Activated B cell treated with CpG ODN at 0.5 μM for 24 hours (primary cell): Measurements from ENCODE around the gene CDK11A. TPM values are rescaled to one million over a fixed set of nuclear protein-coding genes. Genes with fewer than 3 reads are reported as not detected.
A peak's percentile ranks its signal among the peaks of the same experiment; 100 is the strongest.
"Not testable (repeated sequence)": the region's sequence is repeated elsewhere in the genome, so short reads cannot be mapped to it uniquely, and the experiment has no call there.

Source experiments
- ATAC-seq: fragments of 200-7000 bp; cut with Tn5 transposase; one replicate; pipeline ENCODE4 v1.10.0; 2021; ENCODE audit warnings: low read depth, mild to moderate bottlenecking, moderate library complexity
- CTCF ChIA-PET: fragments of 350-600 bp; sonication (Branson Sonifier 250); formaldehyde crosslinking; loops from one replicate; lab custom pipeline; 2021; ENCODE audit warnings: antibody characterized with exemption; lab: Charles Lee
- POLR2A ChIA-PET: fragments of 350-600 bp; sonication (Branson Sonifier 250); formaldehyde crosslinking; loops from one replicate; lab custom pipeline; 2021; ENCODE audit warnings: antibody characterized with exemption; lab: Charles Lee
- DNase-seq: peaks from one replicate; pipeline ENCODE4 v3.0.0; 2022
- H3K27ac Mint-ChIP-seq: one replicate; pipeline ENCODE4 v1.8.0; 2020; ENCODE audit warnings: mixed read lengths
- H3K27me3 Mint-ChIP-seq: one replicate; pipeline ENCODE4 v1.8.0; 2021; ENCODE audit warnings: mixed read lengths
- H3K36me3 Mint-ChIP-seq: one replicate; pipeline ENCODE4 v1.8.0; 2021; ENCODE audit warnings: low read depth, mixed read lengths
- H3K4me1 Mint-ChIP-seq: one replicate; pipeline ENCODE4 v1.8.0; 2021; ENCODE audit warnings: mixed read lengths
- H3K4me3 Mint-ChIP-seq: one replicate; pipeline ENCODE4 v1.8.0; 2020; ENCODE audit warnings: mild to moderate bottlenecking, mixed read lengths
- H3K9me3 Mint-ChIP-seq: one replicate; pipeline ENCODE4 v1.8.0; 2020; ENCODE audit warnings: mixed read lengths
- intact Hi-C: fragments of 100-400 bp; cut with micrococcal nuclease; formaldehyde crosslinking; loops from one replicate; pipeline ENCODE4 v1.15.1; 2024
- total RNA-seq: library from RNA; stranded (reverse); gene quantifications from 2 replicates; pipeline ENCODE4 v1.2.3, GENCODE V29; 2022
- TF ChIP-seq, protein P1 (sequence below): fragments of 200-600 bp; IDR thresholded peaks from one replicate; pipeline ENCODE4 v1.8.0; 2022; ENCODE audit warnings: antibody characterized with exemption, mild to moderate bottlenecking

CDK11A gene
- total RNA-seq, 1 donor from 2014 or later = 58.9 TPM

DNA sequence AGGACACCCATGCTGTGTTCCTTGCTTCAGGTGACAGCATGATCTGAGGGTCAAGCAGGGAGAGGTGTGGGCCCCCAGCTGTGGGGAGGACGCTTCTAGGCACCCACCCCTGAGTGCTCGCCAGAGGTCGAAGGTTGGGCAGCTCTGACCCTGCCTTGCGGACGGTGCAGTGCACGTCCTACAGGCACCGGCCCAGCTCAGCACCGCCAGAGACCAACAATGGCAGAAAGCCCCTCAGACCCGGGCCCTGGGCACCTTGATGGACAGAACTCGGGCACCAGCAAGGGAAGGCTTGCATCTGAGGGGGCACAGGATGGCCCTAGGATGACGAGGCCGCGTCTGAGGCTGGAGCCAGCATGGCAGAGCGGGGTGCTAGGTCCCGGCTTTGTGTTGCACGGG is 29.4 kb upstream of the CDK11A start:
- Mint-ChIP-seq H3K27ac (no peak overlapping the region), H3K36me3 (peaks cover 52% of the 10 kb centered on the region), H3K4me1 (no peaks in the 10 kb centered on the region), H3K27me3 (no peaks in the 10 kb centered on the region), H3K9me3 (no peaks in the 10 kb centered on the region), H3K4me3 (no peak overlapping the region)
- ATAC-seq (no peak), DNase-seq (no peak)
- intact Hi-C loops = no loop called here
- ChIA-PET POLR2A (no interaction called here), CTCF (no interaction called here)
- TF ChIP-seq, protein P1, sequence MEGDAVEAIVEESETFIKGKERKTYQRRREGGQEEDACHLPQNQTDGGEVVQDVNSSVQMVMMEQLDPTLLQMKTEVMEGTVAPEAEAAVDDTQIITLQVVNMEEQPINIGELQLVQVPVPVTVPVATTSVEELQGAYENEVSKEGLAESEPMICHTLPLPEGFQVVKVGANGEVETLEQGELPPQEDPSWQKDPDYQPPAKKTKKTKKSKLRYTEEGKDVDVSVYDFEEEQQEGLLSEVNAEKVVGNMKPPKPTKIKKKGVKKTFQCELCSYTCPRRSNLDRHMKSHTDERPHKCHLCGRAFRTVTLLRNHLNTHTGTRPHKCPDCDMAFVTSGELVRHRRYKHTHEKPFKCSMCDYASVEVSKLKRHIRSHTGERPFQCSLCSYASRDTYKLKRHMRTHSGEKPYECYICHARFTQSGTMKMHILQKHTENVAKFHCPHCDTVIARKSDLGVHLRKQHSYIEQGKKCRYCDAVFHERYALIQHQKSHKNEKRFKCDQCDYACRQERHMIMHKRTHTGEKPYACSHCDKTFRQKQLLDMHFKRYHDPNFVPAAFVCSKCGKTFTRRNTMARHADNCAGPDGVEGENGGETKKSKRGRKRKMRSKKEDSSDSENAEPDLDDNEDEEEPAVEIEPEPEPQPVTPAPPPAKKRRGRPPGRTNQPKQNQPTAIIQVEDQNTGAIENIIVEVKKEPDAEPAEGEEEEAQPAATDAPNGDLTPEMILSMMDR = no peak

DNA sequence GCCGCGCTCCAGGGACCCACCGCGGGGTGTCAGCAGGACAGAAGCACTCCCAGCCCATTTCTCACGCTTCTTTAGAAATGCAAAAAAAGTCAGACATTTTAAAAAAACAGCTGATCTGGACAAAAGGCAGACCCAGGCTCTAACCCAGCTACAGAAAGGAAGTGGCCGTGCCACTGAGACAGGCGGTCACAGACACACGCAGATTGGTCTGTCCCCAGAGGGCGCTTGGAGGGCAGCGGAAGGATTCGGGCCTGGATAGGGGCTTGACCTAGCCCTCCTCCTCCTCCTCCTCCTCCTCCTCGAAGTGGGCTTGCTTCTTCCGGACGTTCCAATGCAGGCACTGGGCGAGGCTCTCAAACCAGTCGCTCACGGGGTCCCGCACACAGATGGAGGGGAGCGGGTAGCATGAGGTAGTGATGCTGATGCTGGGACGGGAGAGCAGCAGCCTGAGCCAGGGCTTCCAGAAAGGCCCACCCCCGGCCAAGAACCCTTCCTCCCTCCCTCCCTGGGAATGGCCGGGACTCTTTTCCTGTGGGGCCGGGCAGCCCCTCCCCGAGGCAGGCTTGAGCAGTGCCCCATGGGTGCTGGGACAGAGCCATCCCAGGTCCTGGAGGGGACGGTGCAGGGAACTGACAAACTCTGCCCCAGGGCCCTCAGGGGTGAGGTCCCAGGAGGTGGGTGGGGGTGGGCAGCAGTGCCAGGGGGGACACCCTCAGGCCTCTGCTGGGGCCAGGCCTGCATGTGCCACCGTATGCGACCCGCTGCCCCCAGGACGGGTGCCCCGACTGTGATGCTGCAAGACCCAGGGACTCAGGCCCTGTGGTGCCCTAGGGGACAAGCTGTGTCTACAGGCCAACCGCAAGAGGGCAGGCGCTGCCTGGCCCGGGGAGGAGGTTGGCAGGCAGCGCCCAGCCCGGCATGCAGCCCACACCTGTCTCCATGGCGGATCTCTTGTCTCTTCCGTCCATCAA is 28.8 kb upstream of the CDK11A start:
- H3K27ac Mint-ChIP-seq = no peak overlapping the region
- peaks cover 45% of the 10 kb centered on the region for H3K36me3 Mint-ChIP-seq
- POLR2A ChIA-PET = no interaction called here
- no peaks in the 10 kb centered on the region for H3K9me3 Mint-ChIP-seq
- CTCF ChIA-PET = no interaction called here
- ATAC-seq (no peak), DNase-seq (no peak)
- H3K4me1 Mint-ChIP-seq = no peaks in the 10 kb centered on the region
- no peak overlapping the region for H3K4me3 Mint-ChIP-seq
- TF ChIP-seq, protein P1 = no peak
- no peaks in the 10 kb centered on the region for H3K27me3 Mint-ChIP-seq
- intact Hi-C loops = no loop called here

DNA sequence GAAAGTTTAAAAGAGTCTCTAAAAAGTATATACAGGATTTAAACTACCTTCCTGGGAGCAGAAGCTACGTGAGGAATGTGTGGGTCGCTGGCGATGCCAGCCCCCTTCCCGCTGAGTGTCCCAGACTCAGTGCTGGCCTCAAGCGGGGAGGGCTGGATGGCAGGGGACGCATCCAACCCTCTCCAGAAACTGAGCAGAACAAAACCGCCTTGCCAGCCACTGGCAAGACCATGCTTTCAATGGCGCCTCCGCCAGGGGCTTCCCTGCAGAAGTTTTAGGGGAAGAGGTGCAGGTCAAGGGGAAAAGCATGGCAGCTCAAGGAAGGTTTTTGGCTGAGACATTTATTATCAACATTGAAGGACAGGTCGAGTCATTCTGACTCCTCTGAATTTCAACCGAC is 28.0 kb upstream of the CDK11A start:
- DNase-seq (no peak), ATAC-seq (no peak)
- ChIA-PET CTCF (no interaction called here), POLR2A (no interaction called here)
- Mint-ChIP-seq H3K4me3 (no peak overlapping the region), H3K36me3 (peaks cover 39% of the 10 kb centered on the region), H3K27me3 (no peaks in the 10 kb centered on the region), H3K27ac (no peak overlapping the region), H3K9me3 (no peaks in the 10 kb centered on the region), H3K4me1 (no peaks in the 10 kb centered on the region)
- intact Hi-C loops = no loop called here
- TF ChIP-seq, protein P1 = no peak

DNA sequence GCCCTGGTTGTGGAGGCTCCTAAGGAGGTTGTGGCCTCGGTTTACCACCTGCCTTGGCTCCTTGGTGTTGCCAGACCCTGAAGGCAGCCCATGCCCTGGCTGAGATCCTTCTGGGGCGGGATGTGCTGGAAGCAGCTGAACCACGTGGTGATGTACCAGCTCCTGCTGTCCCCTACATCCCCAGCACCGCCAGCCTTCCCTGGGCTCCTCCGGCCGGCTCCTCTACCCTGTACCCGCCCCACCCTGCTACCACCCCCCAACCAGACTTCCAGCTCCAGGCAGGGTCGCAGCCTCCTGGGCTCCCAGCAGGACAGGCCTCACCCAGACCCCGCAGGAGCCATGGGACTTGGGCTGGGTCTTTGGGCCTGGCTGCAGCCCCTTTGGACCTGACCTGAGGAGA is 25.8 kb upstream of the CDK11A start:
- H3K4me1 Mint-ChIP-seq, CTCF ChIA-PET, POLR2A ChIA-PET, H3K4me3 Mint-ChIP-seq, H3K27me3 Mint-ChIP-seq, DNase-seq, ATAC-seq, H3K9me3 Mint-ChIP-seq, intact Hi-C loops, H3K27ac Mint-ChIP-seq: not testable (repeated sequence)
- H3K36me3 Mint-ChIP-seq = peaks cover 23% of the 10 kb centered on the region

DNA sequence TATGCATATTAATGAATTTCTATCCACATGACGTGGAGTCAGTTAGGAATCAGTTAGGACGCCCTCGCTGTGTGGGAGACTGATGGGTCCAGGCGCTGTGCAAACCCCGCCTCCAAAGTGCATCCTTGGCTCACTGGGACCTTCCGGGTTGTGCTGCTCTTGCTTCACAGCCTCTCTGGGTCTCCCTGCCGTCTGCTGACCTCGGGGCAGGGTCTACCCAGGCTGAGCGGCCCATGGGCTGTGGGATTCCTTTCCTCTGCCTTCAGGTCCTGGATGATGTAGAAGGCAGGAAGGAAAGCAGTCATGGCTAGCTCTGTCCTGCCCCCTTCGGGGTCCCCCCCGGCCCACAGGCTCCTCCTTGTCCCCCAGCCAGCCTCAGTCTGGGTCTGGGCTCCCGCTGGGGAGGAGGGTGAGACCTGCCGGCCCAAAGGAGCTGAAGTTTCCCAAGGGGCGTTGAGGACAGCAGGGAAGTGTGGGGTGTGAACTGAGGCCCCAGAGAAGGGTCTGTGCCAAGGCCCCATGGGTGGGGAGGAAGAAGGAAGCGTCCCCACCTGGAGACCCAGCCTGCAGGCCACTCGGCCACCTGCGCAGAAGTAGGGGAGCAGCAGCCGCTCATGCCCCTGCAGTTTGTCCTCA is 24.6 kb upstream of the CDK11A start:
- TF ChIP-seq, protein P1 = no peak
- Mint-ChIP-seq H3K27me3 (no peaks in the 10 kb centered on the region), H3K9me3 (no peaks in the 10 kb centered on the region), H3K27ac (peak overlapping the region; percentile 24), H3K4me3 (no peak overlapping the region), H3K36me3 (peaks cover 15% of the 10 kb centered on the region), H3K4me1 (no peaks in the 10 kb centered on the region)
- no peak for DNase-seq
- CTCF ChIA-PET = no interaction called here
- POLR2A ChIA-PET = no interaction called here
- ATAC-seq = no peak
- intact Hi-C loops = no loop called here

DNA sequence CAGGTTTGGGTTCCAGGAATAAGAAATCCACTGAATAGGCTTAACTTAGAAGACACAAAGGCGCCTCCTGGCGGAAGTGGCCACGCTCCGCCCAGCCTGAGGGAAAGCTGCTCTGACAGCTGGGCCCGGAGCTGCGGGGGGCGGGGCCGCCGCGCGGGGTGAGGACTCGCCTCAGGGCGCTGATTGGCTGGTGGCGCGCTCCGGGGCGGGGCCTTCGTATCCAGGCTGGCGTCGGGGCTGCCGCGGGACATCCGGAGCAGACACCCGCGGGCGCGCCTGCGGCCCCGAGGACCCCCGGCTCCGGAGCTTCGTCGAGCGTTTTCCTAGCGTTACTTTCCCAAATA is 22.4 kb upstream of the CDK11A start:
- ChIA-PET POLR2A (interaction anchor here (0.6 to 1.0 kb wide), 5 partner anchors 22 to 342 kb away, joined by 3 to 10 read pairs (median 4); partner anchors contain the start of gene CDK11A), CTCF (interaction anchor here (0.9 kb wide), 1 partner anchor 159 kb away, joined by 4 read pairs; no protein-coding TSS in a partner anchor)
- Mint-ChIP-seq H3K4me3 (peak overlapping the region; percentile 79), H3K27ac (peak overlapping the region; percentile 93)
- H3K9me3 Mint-ChIP-seq, DNase-seq, H3K27me3 Mint-ChIP-seq, H3K4me1 Mint-ChIP-seq, H3K36me3 Mint-ChIP-seq, intact Hi-C loops: not testable (repeated sequence)
- ATAC-seq = peak; percentile 79

DNA sequence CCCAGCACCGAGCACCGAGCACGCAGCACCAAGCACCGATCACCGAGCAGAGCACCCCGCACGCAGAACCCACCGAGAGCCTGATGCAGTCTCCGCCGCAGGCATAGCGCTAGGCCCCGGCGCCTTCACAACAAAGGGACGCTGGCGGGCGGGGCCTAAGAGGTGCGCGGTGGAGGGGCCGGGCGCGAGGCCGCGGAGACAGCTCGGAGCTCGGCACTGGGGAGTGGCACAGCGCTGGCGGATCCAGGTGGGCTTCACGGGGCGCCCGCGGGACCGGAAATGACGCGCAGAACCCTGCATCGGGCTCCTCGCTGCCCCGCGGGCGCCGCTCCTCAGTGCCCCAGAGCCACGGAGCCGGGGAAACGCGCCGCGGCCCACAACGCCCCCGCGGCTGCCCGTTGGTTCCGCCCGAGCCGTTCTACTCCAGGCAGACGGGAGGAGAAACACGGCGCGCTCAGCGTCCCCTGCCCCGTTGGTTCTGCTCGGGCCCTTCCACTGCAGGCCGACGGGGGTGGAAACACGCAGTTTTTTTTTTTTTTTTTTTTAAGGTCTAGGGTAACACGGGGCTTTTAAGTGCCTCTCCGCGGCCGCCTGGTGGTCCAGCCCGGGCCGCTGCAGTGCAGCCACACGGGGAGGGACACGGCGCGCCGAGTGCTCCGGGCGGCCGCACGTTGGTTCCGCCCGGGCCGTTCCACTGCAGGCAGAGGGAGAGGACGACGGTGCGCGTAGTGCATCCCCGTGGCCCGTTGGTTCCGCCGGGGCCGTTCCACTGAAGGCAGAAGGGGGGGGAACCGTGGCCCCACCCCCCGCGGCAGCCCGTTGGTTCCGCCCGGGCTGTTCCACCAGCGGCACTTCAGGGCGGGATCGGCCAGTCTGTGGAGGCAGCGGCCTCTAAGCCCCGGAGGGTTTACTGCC is 21.8 kb upstream of the CDK11A start:
- DNase-seq (peak; percentile 95), ATAC-seq (peak; percentile 79)
- POLR2A ChIA-PET = interaction anchor here (0.6 to 1.0 kb wide), 6 partner anchors 22 to 342 kb away, joined by 3 to 10 read pairs (median 4); partner anchors contain the start of gene CDK11A
- CTCF ChIA-PET = interaction anchor here (0.9 kb wide), 1 partner anchor 160 kb away, joined by 4 read pairs; no protein-coding TSS in a partner anchor
- intact Hi-C loops, H3K4me1 Mint-ChIP-seq, H3K36me3 Mint-ChIP-seq, H3K9me3 Mint-ChIP-seq, H3K27me3 Mint-ChIP-seq: not testable (repeated sequence)
- H3K27ac Mint-ChIP-seq = peak overlapping the region; percentile 93
- H3K4me3 Mint-ChIP-seq = peak overlapping the region; percentile 79
